Measurements from ENCODE around the gene ARHGEF28.

Gene ARHGEF28

DNA sequence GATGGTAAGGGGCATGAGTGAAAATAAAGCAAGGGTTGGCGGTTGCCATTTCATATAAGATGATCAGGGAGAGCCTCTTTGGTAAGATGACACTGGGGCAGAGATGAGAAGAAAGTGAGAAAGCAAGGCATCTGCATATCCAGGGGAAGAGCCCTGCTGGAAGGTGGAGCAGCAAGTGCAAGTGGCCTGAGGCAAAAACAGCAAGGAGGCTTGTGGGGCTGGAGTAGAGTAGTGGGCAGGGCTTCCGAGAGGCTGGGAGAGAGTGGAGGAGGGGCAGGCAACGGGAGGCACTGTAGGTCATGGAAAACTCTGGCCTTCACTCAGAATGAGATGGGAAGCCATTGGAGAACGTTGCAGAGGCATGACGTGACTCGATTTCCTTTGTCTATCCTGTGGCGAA lies 199.2 kb downstream of the ARHGEF28 start:
- no peak for DNase-seq

DNA sequence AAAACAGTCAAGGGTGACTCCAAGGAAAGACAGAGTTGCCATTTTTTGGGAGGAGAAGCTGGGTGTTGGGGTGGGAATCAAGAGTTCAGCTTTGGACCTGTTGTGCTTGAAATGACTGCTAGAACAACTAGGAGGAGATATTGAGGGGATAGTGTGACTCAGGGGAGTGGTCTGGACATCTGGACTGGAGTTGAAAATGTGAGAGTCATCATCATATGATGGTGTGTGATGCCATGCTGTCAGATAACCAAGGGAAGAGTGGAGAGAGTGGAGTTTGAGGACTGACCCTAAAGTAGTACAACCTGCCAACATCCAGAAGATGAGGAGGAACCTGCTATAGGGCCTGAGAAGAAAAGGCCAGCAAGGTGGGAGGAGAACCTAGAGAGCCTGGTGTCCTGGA lies 199.7 kb downstream of the ARHGEF28 start:
- no peak for DNase-seq

DNA sequence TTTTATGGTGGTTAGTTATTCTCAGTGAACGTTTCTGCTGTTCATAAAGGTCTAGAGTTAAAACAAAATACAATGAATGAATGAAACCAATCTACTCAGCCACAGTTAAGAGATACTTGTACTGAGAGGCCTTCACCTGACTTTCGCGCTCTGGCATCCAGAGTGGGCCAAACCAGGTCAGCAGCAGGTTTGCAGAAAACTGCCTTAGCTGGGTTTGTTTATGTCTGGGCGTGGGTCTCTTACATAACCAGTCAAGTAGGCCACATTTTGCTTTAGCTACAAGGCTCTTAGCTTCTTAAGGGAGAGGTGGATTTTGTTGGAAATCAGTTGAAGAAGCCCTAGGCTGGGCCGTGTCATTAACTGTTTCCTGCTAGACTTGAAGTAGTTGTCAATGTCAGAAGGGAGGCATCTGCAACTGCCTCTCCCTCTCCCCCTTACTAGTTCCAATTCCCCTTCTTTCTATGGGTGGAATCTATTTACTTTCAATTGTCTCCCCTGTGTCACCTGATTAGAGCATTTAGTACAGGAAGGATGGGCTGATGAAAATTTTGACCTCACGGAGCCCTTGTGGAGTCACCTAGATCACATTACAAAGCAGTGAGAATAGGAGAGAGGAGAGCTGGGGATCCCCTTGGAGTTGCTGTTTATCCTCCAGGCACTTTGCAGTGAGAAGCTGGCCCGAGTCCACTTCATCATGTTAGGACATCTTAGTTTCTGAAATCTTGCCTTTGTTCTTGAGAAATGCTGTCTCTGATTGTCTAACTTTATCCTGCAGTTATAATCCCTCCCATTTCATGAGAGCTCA lies 200.5 kb downstream of the ARHGEF28 start:
- DNase-seq, result no peak

DNA sequence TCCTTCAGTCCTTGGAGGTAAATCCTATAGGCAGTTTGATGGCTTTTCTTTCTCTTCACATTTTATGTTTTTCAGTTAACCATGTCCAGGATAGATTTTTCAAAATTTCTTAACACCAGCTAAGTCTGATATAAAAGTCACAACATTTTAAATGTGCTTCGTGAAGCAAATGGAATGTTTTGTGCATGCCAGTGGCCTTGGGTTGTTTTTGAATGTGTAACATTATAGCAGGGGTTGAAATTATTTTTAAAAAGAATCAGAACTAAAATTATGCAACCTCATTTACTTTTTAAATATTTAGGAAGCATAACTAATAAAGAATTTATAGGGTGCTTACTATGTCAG lies 201.1 kb downstream of the ARHGEF28 start:
- DNase-seq, result no peak

DNA sequence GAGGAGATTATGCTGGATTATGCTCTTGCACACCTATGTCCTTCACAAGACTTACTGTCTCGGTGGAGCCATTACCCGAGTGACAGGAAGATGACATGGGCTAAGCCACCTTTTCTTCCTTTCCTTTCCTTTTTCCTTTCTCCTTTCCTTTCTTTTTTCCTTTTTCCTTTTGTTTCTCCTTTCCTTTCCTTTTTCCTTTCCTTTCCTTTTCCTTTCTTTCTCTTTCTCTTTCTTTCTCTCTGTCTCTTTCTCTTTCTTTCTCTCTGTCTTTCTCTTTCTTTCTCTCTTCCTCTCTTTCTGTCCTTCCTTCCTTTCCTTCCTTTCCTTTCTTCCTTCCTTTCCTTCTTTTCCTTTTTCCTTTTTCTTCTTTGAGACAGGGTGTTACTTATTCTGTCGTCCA lies 202.5 kb downstream of the ARHGEF28 start:
- DNase-seq, result no peak

DNA sequence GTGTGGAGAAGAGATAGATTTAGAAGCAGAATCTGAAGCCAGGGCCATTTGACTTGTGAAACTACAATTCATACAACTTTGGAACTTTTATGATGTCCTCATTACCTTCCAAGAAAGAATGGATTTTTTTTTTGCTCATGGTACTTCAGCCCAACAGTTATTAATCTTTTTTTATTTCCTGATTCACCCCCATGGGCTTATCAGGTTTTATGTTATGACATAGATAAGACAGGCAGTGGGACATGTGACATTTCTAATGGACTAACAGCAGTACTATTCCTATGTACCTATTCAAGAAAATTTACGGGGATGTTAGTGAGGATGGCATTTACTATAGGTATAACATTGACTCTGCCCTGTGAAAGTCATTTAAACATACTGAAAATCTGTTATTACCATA lies 204.7 kb downstream of the ARHGEF28 start:
- DNase-seq, result no peak

DNA sequence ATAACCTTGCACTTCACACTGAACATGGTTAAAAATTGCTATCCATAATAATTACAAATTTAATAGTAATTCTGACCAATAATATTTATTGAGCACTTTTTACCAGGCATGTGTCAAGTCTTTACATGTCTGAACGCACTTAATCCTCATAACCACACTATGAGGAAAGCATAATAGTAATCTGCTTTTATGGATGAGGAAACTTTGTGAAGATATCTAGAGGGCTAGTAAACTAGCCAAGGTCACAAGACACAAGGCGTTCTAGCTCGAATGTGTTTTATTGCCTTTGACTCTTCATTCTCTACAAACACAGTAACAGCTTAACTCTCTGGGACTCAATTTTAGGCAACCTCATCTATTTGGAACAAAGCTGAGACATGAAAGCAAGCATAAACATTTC lies 205.1 kb downstream of the ARHGEF28 start:
- DNase-seq, result no peak

DNA sequence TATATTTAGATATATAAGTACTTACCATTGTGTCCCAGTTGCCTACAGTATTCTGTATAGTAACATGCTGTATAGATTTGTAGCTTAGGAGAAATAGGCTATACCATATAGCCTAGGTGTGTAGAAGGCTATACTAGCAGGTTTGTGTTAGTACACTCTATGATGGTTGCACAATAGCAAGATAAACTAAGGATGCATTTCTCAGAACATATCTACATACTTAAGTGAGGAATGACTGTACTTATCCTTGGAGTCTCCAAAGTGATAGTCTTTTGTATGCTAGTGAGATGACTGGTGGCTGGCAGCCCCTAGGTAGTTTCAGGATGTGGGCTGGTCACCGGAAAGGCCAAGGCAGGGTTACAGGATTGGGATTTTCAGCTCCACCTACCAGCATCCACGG lies 208.7 kb downstream of the ARHGEF28 start:
- no peak for DNase-seq

DNA sequence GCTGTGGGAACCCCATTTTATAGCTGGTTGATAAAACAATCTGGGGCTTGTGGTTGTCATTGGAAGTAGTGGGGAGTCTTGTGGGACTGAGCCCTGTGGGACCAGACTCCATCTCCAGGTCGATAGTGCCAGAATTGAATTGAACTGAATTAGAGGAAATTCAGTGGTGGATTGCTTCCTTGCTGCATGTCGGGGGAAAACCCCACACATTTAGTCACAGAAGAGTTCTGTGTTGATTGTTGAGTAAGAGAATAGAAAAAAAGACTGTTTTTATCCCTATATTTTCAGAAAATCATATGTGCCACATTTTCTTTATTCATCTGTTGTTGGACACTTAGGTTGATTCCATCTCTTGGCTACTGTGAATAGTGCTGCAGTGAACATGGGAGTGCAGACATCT lies 209.7 kb downstream of the ARHGEF28 start:
- DNase-seq, result no peak

DNA sequence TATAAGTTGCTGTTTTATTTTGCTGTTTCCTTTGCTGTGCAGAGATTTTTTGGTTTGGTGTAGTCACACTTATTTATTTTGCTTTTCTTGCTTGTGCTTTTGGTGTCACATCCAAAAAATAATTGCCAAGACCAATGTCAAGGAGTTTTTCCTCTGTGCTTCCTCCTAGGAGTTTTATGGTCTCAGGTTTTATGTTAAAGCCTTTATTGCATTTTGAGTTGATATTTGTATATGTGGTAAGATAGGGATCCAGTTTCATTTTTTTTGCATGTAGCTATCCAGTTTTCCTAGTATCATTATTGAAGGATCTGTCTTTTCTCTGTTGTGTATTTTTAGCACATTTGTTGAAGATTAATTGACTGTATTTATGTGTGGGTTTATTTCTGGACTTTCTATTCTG lies 210.6 kb downstream of the ARHGEF28 start:
- no peak for DNase-seq

DNA sequence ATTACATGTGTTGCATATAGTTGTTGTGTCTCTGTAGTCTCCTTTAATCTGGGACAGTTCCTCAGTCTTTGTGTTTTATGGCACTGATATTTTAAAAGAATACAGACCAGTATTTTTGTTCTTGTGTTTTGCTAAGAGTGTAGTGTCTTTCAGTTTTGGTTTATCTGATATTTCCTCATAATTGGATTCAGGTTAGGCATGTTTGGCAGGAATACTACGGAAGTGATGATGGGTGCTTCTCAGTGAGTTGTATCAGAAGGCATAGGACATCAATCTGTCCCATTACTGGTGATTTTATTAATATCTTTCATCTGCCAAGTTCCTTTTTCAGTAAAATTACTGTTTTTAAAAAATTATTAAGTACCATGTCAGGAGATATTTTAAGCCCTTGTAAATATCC lies 212.9 kb downstream of the ARHGEF28 start:
- DNase-seq, result no peak

DNA sequence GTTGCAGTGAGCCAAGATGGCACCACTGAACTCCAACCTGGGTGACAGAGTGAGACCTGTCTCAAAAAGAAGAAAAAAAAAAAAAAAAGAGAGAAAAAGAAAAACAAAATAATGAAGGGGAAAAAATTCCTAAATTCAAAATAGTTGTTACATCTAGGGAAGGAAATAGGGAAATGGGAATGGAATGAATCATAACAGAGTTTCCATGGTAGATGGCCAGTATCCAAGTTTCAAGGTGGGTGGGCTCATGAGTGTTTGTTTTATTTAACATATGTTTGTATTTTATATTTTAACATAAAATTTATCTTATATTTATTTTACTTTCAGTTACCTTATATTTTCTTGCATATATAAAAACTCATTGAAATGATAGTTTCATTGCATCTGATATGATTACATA lies 215.6 kb downstream of the ARHGEF28 start:
- no peak for DNase-seq

DNA sequence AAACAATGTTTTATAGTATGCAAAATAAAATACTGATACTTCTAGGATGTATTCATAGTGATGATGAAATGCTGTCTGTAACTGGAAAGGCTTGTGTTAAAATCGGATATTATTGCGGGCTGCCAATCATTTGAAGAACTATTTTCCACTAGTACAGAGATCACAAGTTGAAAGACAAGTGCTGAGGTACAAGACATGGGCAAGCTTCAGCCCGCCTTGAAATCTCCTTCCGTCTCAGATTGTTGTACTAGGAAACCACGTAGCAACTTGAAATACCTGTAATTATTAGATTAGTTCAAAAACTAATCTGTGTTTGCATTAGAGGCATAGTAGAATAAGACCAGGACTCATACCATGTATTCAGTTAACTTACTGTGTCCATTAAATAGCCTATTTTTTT lies 218.2 kb downstream of the ARHGEF28 start:
- no peak for DNase-seq

DNA sequence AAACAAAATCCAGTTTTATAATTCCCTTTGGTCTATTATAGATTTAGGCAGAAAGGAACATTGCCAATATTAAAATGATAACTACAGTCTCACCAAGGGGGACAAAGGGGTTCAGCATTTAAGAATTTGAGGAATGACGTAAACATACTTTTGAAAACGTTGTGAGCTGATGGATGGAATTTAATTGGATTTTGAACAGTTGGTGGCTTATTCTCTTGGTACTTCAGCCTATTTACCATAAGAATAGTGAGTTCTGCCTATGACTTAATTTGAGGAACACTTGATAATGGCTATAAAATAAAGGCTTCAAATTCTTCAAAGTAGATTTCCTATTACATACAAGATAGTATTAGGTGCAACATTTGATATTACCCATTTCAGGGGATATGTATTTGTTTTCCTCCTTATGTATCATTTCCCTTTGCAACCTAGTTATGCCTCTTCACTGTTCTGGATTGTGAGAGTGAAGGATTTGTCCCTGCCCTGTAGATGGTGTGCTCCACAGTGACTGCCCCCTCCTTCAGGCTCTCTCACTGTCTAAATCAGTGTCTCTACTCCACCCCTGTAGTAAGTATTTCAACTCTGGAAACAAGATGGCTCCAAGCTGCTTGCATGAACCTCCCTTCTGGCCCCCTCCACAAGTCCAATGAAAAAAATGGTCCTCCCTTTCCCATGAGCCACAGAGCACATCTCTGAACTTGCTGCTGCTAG lies 225.6 kb downstream of the ARHGEF28 start:
- DNase-seq, result no peak

DNA sequence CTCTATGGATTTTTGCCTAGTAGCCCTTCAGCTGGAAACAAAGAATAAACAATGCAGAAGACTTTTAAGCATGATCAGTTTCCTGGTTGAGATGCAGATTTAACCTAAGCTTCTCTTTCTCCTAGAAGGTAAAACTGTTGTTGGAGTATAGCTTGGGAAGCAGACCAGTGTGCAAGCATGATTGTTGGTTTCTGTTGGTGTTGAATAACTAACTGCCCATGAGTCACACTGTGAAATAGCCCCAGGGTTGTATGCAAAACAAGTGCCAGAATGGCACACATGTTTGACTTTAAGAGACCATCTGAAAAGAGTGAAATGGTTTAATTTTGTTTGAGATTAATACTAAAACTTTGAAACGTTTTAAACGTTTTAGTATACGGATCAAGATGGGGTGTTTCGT lies 227.1 kb downstream of the ARHGEF28 start:
- DNase-seq, result no peak

DNA sequence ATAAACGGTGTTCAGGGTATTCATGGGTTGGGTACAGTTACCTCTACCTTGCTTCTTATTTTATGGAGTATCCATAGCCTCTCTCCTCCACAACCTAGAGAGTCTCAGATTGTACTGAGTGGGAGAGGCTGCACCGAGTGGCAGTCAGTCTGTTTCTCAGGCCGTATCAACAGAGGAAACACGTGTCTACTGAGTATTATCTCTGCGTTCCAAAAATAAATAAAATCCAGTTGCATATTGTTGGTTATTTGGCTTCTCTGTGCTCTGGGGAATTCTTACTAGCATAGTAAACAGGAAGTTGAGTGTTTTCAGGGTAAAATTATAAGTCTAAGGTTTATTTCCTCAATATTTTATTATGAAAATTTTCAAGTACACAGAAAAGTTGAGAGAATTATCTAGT lies 231.0 kb downstream of the ARHGEF28 start:
- DNase-seq, result no peak

DNA sequence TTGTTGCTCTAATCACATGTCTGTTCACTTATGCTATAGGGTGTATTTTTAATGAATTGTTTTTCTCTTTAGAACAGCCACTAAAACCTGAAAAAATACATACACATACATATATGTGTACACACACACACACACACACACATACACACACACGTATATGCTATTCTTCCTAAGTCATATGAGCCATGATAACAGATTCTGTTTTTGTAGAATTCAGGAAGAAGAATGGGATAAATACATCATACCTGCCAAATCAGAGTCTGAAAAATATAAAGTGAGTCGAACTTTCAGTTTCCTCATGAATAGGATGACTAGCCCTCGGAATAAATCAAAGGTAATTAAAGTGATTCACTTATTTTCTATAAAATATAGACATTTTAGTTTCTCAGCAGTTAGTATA lies 231.4 kb downstream of the ARHGEF28 start:
- DNase-seq, result no peak

DNA sequence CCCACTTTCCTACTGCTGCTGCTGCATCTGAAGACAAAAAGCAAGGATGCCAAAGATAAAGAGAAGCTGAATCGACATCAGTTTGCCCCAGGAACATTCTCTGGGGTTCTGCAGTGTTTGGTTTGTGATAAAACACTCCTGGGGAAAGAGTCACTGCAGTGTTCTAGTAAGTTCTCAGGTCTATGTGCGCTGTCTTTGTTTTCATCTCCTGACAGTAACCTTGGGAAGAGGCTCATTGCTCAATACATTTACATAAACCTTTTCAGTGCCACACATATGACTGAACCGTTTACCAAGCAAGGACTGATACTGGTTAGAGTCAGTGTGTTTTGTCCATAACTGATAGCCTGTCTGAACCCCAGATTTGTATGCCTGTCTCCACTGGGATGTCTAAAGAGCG lies 232.1 kb downstream of the ARHGEF28 start:
- no peak for DNase-seq

DNA sequence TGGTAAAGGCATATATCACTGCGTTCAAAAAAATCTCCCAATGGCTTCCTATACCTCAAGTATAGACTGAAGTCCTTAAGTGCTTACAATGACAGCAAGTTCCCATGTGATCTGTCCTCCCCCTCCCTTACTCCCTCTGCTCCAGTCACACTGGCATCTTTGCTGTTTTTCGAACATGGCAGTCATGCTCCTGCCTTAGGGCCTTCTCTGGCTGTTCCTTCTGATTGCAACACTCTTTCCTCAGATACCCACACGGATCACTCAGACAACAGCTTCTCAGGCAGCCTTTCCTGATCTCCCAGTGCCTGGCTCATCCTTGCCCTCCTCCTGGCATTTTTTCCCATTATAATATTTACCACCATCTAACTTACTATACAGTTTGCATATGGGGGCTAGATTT lies 232.8 kb downstream of the ARHGEF28 start:
- no peak for DNase-seq

DNA sequence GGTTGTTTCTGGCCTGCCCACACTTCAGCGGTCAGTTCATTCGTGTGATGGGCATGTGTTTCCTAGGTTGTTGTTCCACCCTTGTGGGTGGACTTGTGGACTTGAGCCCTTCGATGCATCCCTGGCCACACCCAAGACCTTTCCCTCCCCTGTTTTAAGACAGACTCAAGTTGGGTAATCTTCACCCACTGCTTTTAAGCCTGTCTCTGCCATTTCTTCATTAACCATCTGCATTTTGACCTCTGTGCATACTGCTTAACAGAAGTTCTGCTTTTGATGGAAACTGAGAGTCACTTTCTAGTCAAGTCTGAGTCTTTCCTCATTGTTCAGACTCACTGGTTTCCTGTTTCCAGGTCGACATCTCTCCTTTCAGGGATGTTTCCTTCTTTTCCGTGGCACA lies 233.7 kb downstream of the ARHGEF28 start:
- no peak for DNase-seq

DNA sequence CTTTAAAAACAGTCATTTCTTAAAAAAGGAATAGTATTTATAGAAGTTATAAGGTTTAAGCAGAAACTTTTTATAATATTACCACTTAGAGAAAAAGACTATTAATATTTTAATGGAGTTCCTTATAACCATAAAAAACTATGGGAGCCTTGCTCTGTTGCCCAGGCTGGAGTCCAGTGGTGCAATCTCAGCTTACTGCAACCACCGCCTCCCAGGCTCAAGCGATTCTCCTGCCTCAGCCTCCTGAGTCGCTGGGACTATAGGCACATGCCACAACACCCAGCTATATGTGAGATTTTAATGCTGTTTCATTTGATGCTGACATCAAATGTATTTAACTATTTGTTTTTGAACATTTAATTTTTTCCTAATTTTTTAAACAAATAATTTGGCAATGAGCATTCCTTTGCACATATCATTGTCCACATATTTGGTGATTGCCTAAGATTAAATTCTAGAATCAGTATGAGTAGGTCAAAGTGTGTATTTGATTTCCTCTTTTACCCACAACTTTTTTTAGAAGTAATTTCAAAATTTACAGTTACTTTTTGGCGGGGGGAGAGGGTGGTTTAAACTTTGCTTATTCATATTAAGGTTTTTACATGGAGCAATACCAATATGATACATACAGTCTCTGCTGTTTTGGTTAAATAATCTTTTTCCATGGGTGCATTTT lies 235.5 kb downstream of the ARHGEF28 start:
- DNase-seq, result no peak

DNA sequence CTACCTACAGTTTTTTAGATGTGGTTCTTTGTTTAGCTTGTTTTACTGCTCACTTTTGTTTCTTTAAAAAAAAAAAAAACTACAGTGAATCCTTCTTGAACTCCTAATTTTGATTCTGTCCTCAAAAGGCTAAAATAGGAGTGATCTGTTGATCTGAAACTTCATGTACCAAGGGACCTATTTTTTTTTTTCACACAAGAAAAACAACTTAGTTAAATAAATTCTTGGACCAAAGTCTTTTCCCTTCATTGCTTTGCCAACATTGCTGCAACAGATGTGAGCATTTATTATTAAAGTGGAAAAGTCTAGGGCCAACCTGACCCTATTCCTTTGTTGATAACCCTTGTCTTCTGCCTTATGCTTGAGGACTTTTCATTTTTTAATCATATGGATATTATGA lies 236.8 kb downstream of the ARHGEF28 start:
- no peak for DNase-seq

DNA sequence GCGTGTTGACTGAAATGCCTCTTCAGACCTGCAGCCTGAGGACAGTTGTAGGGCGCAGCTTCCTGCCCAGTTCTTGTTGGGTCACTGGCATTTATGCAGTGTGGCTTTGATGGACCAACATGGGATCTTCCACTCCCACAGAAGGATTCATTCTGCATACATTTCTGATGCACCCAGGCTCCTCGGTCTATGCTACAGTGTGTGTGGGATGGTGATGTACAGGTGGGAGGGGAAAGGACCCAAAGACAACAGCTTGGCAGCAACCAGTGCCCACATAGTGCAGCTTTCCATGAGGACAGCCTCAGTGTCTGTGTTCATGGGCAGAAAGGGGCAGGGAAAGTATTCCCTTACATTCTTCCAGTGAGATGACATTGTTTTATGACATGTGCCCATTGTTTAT lies 237.9 kb downstream of the ARHGEF28 start:
- no peak for DNase-seq

DNA sequence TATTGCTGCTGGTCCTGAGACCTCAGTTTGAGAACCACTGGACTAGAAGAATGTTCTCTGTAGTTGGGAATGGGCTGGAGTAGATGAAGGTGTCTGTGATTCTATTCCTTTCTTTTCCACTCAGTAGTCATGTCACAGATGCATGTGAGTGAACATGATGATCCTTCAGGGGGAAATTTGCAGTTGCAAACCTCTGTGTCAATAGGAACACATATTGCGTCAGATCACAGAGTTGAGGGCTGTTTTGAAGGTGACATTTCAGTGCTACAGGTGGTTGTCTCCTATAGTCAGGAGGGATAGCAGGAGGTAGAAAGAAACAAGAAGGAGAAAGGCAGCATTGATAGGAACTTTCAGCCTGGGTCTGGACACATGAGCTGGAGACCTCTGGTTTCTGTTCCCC lies 239.3 kb downstream of the ARHGEF28 start:
- DNase-seq, result no peak

Measured in retina (tissue), 1 donor.